HG03354 (cell line): Measurements from ENCODE around the gene KRTAP4-11.
"Not testable (repeated sequence)": the region's sequence is repeated elsewhere in the genome, so short reads cannot be mapped to it uniquely, and the experiment has no call there.

Experiments used
- ATAC-seq: cut with Tn5 transposase; IDR thresholded peaks from one replicate; pipeline ENCODE4 v1.9.1; 2021; ENCODE audit warnings: mild to moderate bottlenecking; ENCODE audit not compliant: unreplicated experiment, poor library complexity, severe bottlenecking

KRTAP4-11 gene

GRCh38 chr17:41117846-41118386 is at the start of gene KRTAP4-11:
Gene KRTAP4-11, minus strand, starts transcription at chr17:41118373. Its CDS starts 58 bp downstream, at chr17:41118315.
- not testable (repeated sequence) for ATAC-seq

GRCh38 chr17:41167561-41167960 is 49.4 kb upstream of the KRTAP4-11 start:
- ATAC-seq, result no peak

GRCh38 chr17:41163828-41164227 is 45.7 kb upstream of the KRTAP4-11 start:
- ATAC-seq, result no peak

GRCh38 chr17:41160648-41161047 is 42.5 kb upstream of the KRTAP4-11 start, which contains the start of gene KRTAP4-4:
Gene KRTAP4-4, minus strand, starts transcription at chr17:41160748. Its CDS starts 57 bp downstream, at chr17:41160691.
- no peak for ATAC-seq

GRCh38 chr17:41160190-41160589 is 42.0 kb upstream of the KRTAP4-11 start:
- ATAC-seq, result not testable (repeated sequence)

- no peak for ATAC-seq
Measured at GRCh38 chr17:41153856-41154255, 35.7 kb upstream of the KRTAP4-11 start.

- ATAC-seq, result no peak
Measured at GRCh38 chr17:41151525-41151924, 33.4 kb upstream of the KRTAP4-11 start.

- no peak for ATAC-seq
Measured at GRCh38 chr17:41150026-41150425, 31.9 kb upstream of the KRTAP4-11 start.

GRCh38 chr17:41149652-41149985 is 31.4 kb upstream of the KRTAP4-11 start, which contains the start of gene KRTAP4-5:
Gene KRTAP4-5, minus strand, starts transcription at chr17:41149825. Its CDS starts 58 bp downstream, at chr17:41149767.
- ATAC-seq, result no peak

- ATAC-seq, result not testable (repeated sequence)
Measured at GRCh38 chr17:41148971-41149651, 30.9 kb upstream of the KRTAP4-11 start.

GRCh38 chr17:41147531-41148204 is 29.5 kb upstream of the KRTAP4-11 start:
- ATAC-seq, result no peak

GRCh38 chr17:41145261-41145660 is 27.1 kb upstream of the KRTAP4-11 start:
- ATAC-seq, result no peak

GRCh38 chr17:41144846-41145245 is 26.7 kb upstream of the KRTAP4-11 start:
- ATAC-seq, result no peak

- no peak for ATAC-seq
Measured at GRCh38 chr17:41141361-41141760, 23.2 kb upstream of the KRTAP4-11 start.

- ATAC-seq, result no peak
Measured at GRCh38 chr17:41140360-41141131, 22.4 kb upstream of the KRTAP4-11 start, which contains the start of gene KRTAP4-6. Gene KRTAP4-6, minus strand, starts transcription at chr17:41140544. Its CDS starts 57 bp downstream, at chr17:41140487.

GRCh38 chr17:41139865-41140264 is 21.7 kb upstream of the KRTAP4-11 start:
- not testable (repeated sequence) for ATAC-seq

- ATAC-seq, result no peak
Measured at GRCh38 chr17:41133880-41134735, 15.9 kb upstream of the KRTAP4-11 start.

GRCh38 chr17:41131979-41132378 is 13.8 kb upstream of the KRTAP4-11 start:
- ATAC-seq, result no peak

- no peak for ATAC-seq
Measured at GRCh38 chr17:41127371-41127770, 9.2 kb upstream of the KRTAP4-11 start.
